ENCODE measurements around the gene IRS2.

The IRS2 gene

DNA sequence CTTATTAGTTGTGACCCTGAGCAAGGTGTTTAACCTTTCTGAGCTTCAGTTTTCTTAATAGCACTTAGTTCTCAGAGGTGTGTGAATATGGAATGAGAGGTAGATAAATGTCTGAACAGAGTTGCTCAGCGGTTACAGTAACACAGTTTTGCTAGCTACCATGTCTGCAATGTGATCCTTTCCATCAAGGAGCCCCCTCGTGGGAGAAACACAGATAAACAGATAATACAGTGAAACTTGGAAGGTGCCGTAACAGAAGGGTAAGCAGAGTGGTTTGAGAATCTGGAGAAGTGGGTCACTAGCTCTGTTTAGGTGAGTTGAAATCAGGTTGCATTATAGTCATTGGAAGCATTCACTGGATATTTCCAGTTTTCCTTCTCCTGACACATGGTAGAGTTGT is 38.9 kb downstream of the IRS2 start:
- TF ChIP-seq, protein P1, sequence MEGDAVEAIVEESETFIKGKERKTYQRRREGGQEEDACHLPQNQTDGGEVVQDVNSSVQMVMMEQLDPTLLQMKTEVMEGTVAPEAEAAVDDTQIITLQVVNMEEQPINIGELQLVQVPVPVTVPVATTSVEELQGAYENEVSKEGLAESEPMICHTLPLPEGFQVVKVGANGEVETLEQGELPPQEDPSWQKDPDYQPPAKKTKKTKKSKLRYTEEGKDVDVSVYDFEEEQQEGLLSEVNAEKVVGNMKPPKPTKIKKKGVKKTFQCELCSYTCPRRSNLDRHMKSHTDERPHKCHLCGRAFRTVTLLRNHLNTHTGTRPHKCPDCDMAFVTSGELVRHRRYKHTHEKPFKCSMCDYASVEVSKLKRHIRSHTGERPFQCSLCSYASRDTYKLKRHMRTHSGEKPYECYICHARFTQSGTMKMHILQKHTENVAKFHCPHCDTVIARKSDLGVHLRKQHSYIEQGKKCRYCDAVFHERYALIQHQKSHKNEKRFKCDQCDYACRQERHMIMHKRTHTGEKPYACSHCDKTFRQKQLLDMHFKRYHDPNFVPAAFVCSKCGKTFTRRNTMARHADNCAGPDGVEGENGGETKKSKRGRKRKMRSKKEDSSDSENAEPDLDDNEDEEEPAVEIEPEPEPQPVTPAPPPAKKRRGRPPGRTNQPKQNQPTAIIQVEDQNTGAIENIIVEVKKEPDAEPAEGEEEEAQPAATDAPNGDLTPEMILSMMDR (IDR thresholded peaks at IDR 0.05) = no peak

DNA sequence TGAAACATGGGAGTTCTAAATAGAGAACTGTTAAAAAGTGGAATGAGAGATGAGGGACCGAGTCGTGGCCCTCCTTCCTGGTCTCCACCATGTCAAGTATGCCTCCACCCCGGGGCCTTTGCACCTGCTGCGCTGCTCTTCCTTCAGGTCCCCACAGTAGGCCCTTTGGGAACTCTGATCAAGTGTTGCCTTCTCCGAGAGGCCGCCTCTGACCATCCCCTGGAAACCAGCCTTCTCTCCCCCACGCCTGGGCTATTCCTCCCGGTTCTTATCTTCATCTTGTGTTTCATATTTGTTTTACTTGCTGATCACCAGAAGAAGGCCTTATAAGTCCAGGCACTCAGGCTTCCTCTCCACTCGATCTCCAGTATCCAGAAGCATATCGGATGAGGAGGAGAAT is 40.0 kb downstream of the IRS2 start:
- TF ChIP-seq, protein P1 (IDR thresholded peaks at IDR 0.05) = no peak

DNA sequence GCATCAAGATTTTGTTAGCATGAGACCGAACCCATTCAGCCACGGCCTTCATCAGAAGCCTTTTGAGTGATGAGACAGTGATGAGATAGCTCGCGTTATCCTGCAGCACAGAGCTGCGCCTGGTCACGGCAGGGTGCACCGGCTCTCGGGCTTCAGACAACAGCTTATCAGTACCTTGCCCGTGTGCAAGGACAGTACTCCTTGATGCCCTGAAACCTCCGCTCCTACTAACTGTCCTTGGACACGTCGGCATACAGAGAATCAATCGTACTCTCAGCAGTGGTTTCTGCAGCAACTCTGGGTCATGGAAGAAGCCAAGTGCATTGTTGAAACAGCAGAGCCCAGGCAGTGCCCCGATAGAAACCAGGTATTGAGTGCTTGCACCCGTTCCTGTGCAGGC is 40.7 kb downstream of the IRS2 start:
- TF ChIP-seq, protein P1 (IDR thresholded peaks at IDR 0.05) = no peak

DNA sequence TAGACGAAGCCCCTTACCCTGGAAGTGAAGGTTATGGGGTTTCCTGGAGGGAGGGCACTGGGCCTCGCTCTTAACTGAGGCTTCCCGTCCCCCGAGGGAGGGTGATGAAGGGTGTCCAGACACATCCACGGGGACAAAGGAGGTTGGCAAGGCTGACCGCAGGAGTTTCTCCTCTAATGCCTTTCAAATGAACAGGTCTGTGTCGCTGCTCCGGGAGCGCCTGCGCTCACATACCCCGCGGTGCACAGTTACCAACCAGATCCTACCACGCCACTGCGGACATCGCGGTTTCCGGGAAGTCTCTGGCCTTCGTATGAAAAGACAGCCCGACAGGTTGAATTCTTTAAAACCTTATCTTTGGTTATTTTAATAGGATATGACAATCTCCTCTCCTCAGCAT is 41.3 kb downstream of the IRS2 start:
- TF ChIP-seq, protein P1 (IDR thresholded peaks at IDR 0.05) = no peak

DNA sequence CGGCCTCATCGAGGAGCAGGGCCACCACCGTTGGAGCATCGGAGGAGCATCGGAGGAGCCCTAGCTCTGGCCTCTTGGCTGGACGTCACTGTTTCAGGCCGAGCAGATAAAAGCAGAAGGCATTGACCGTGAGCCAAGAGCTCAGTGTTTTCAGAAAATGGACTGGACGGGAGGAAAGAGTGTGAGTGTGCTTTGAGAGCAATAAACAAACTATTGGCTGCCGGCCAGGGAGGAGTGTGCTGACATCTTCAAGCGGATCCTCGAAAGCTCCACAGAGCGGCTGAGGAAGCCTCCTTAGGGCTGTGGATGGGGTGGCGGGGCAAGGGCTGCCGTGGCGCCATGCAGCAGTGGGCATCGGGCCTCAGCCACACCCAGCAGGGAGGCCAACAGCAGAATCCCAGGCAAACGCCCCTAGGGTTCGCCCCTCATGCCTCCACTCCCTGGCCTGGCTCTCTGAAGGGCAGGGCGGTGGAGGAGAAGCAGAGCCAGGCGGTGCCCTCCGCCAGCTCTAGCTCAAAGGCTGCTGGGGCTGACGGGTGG is 41.8 kb downstream of the IRS2 start:
- TF ChIP-seq, protein P1 (IDR thresholded peaks at IDR 0.05) = no peak

DNA sequence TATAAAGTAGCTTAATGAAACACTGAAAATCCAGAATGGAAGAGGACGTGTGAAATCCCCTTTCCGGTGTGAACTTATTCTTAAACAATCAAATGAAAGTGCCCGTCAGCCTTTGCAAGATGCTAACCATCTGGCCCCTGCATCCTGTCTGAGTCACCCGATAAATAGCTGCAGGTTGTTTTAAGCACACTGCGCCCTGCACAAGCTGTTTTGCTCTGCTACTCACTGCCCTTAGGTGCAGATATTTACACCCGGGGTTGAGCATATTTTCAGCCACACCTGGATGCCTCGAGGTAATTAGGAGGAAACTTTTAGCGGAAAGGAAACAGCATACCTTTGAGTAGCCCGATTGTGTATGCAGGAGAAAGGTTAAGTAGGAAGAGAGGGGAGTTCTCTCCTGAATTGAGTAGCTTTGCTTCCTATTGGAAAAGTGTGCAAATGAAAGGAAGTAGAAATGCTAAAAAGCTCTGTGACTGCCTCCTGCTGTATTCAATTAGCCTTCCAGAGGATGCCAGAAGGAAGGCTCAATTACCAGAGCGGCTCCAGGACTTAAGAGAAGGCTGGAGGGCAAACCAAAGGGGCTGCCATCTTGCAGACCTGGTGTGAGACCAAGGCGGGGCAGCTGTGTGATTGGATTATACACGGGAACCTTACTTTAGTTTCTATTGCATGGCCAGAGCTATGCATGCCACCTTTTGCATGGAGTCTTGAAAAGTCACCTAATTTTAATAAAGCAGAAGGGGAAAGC is 42.5 kb downstream of the IRS2 start:
- TF ChIP-seq, protein P1 (IDR thresholded peaks at IDR 0.05) = no peak

DNA sequence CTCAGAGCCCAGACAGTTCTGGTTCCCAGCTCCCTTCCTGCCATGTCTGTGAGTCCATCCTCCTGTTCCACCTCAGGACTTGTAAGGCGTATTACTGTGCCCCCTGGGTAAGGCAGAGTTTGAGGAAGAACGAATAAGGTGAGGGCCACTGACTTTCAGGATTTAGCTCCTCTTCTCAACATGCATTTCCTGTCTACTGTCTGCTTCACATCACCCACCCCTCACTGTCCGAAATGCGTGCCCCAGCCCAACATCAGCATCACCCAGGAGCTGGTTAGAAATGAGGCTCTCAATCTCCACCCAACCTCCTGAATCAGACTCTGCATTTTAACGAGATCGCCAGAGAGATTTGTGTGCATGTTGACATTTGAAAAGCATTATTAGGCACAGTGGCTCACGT is 44.4 kb downstream of the IRS2 start:
- TF ChIP-seq, protein P1 (IDR thresholded peaks at IDR 0.05) = no peak
